WTC11 (cell line): ENCODE data around the gene WDR76.

ENCODE experiments used
- ATF1 ChIP-seq: sonication (generic); formaldehyde crosslinking; IDR thresholded peaks from 2 replicates; pipeline ENCODE4 v1.8.1; 2023; ENCODE audit warnings: mild to moderate bottlenecking, moderate library complexity, missing genetic modification reagents
- JUN ChIP-seq: sonication (generic); formaldehyde crosslinking; IDR thresholded peaks from 2 replicates; pipeline ENCODE4 v1.8.0; 2023; ENCODE audit warnings: mild to moderate bottlenecking, missing genetic modification reagents
- TF ChIP-seq, protein P1 (sequence below): fragments of 200-600 bp; IDR thresholded peaks from 2 replicates; pipeline ENCODE4 v1.8.0; 2022; ENCODE audit warnings: antibody characterized with exemption

DNA sequence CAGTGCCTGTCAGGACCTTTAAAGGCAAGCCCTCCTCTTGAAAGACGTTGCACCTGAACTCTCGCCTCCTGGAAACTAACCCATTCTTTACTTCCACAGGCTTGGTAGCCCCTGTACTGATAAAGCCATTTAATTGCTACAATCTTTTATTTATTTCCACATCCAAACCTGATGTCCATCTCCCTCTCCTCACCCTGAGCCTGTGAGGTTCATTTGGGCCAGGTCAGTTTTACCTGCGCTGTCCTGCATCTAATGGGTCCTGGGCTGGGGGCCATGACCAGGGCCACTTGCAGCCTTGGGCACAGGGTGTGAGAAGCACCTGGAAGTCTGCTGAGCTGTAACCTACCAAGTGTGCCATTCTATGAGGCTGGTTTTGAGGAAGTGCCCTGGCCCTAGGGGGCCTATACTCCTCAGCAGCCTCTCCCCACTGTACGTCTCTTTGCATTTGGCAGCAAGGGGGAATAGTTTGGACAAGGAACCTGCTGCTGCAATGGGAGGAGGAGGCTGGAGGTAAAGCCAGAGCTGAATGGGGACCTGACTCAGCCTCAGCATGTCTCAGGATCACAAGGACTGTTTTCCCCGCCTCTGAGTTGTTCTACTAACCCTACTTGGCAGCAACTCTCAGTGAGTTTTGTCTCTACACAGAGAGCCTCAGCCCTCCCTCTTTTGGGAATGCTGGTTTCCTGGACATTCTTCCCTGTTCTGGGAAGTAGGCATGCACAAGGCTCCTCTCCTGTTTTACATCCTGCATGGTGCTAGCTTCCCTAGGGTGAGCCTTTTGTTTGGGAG, 53.8 kb downstream of the WDR76 start:
- TF ChIP-seq JUN (CRISPR knock-in tag) (no peak), ATF1 (CRISPR knock-in tag) (no peak)
- TF ChIP-seq, protein P1, sequence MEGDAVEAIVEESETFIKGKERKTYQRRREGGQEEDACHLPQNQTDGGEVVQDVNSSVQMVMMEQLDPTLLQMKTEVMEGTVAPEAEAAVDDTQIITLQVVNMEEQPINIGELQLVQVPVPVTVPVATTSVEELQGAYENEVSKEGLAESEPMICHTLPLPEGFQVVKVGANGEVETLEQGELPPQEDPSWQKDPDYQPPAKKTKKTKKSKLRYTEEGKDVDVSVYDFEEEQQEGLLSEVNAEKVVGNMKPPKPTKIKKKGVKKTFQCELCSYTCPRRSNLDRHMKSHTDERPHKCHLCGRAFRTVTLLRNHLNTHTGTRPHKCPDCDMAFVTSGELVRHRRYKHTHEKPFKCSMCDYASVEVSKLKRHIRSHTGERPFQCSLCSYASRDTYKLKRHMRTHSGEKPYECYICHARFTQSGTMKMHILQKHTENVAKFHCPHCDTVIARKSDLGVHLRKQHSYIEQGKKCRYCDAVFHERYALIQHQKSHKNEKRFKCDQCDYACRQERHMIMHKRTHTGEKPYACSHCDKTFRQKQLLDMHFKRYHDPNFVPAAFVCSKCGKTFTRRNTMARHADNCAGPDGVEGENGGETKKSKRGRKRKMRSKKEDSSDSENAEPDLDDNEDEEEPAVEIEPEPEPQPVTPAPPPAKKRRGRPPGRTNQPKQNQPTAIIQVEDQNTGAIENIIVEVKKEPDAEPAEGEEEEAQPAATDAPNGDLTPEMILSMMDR, result no peak
